Panc1 (cell line): ENCODE measurements around the gene GTF3C5.

Experiments used
- CTCF ChIP-seq: fragments of 450-650 bp; IDR thresholded peaks from 2 replicates; pipeline ENCODE4 v1.5.1; 2017; ENCODE audit warnings: mild to moderate bottlenecking
- POLR2AphosphoS5 ChIP-seq: IDR thresholded peaks from 2 replicates; pipeline ENCODE4 v1.6.1; 2012; ENCODE audit warnings: mild to moderate bottlenecking, low read depth, low read length, moderate library complexity

GRCh38 chr9:133107245-133107722, 76.5 kb downstream of the GTF3C5 start:
- TF ChIP-seq CTCF = no peak
- TF ChIP-seq POLR2AphosphoS5 = no peak
